IMR-90 (cell line): ENCODE results near the gene ZNF467. TPM values are rescaled to one million over a fixed set of nuclear protein-coding genes. Genes with fewer than 3 reads are reported as not detected.

Source experiments
- ATAC-seq: fragments of 200-7000 bp; cut with Tn5 transposase; 2 replicates; pipeline ENCODE4 v1.9.1; 2020; ENCODE audit warnings: low read depth, mild to moderate bottlenecking, moderate library complexity
- BruUV-seq: library from RNA; stranded (reverse); fragments of 400-500 nt; replicated peaks from 2 replicates; lab custom pipeline; 2021; lab: Mats Ljungman, UMichigan
- CTCF ChIA-PET: fragments of 300-600 bp; formaldehyde crosslinking; extraction: SDS; loops from one replicate; lab custom pipeline; 2021; ENCODE audit warnings: antibody characterized with exemption; lab: Yijun Ruan, JAX
- POLR2A ChIA-PET: fragments of 300-600 bp; sonication (Branson Sonifier 250); formaldehyde crosslinking; loops from one replicate; lab custom pipeline; 2022; ENCODE audit warnings: antibody characterized with exemption; ENCODE audit not compliant: unreplicated experiment; lab: Charles Lee
- DNase-seq: peaks from one replicate; pipeline ENCODE4 v3.0.0; 2013
- H2AFZ ChIP-seq: replicated peaks from 2 replicates; pipeline ENCODE3; 2013; ENCODE audit warnings: low read length, mild to moderate bottlenecking; ENCODE audit not compliant: poor library complexity
- H2AK5ac ChIP-seq: 2 replicates; pipeline ENCODE4 v1.6.1; 2013; ENCODE audit warnings: low read depth, low read length, inconsistent platforms
- H2AK9ac ChIP-seq: replicated peaks from 2 replicates; pipeline ENCODE3; 2013; ENCODE audit warnings: mild to moderate bottlenecking, low read depth, low read length, moderate library complexity; ENCODE audit not compliant: poor library complexity
- H2BK120ac ChIP-seq: 2 replicates; pipeline ENCODE4 v1.6.1; 2013; ENCODE audit warnings: low read depth, low read length, inconsistent platforms
- H2BK15ac ChIP-seq: 3 replicates; pipeline ENCODE4 v1.6.1; 2013; ENCODE audit warnings: low read depth, low read length, inconsistent platforms
- H2BK20ac ChIP-seq: 2 replicates; pipeline ENCODE4 v1.6.1; 2013; ENCODE audit warnings: low read depth, mild to moderate bottlenecking, inconsistent platforms, low read length, moderate library complexity
- H2BK5ac ChIP-seq: 2 replicates; pipeline ENCODE4 v1.6.1; 2013; ENCODE audit warnings: mild to moderate bottlenecking, low read depth, low read length, inconsistent platforms; ENCODE audit not compliant: poor library complexity, severe bottlenecking
- H3K14ac ChIP-seq: replicated peaks from 2 replicates; pipeline ENCODE4 v1.6.1; 2013; ENCODE audit warnings: low read depth, low read length, inconsistent platforms
- H3K18ac ChIP-seq: 2 replicates; pipeline ENCODE4 v1.6.1; 2013; ENCODE audit warnings: low read depth, low read length, control low read depth
- H3K23ac ChIP-seq: 2 replicates; pipeline ENCODE4 v1.6.1; 2013; ENCODE audit warnings: low read depth, low read length, inconsistent platforms
- H3K27ac ChIP-seq: 2 replicates; pipeline ENCODE4 v1.5.1; 2013; ENCODE audit warnings: mild to moderate bottlenecking, control low read depth, low read length; ENCODE audit not compliant: insufficient read depth
- H3K27me3 ChIP-seq: 2 replicates; pipeline ENCODE4 v1.6.1; 2013; ENCODE audit warnings: low read length; ENCODE audit not compliant: control insufficient read depth, insufficient read depth
- H3K36me3 ChIP-seq: 2 replicates; pipeline ENCODE4 v1.6.1; 2013; ENCODE audit warnings: low read length, mixed read lengths; ENCODE audit not compliant: control insufficient read depth, insufficient read depth
- H3K4ac ChIP-seq: 2 replicates; pipeline ENCODE4 v1.6.1; 2013; ENCODE audit warnings: low read depth, low read length, inconsistent platforms
- H3K4me1 ChIP-seq: 2 replicates; pipeline ENCODE4 v1.6.1; 2013; ENCODE audit warnings: low read length, mixed read lengths; ENCODE audit not compliant: control insufficient read depth, insufficient read depth
- H3K4me2 ChIP-seq: 2 replicates; pipeline ENCODE4 v1.6.1; 2013; ENCODE audit warnings: low read depth, mild to moderate bottlenecking, control low read depth, low read length, moderate library complexity
- H3K4me3 ChIP-seq: 2 replicates; pipeline ENCODE4 v1.5.1; 2013; ENCODE audit warnings: low read depth, mild to moderate bottlenecking, control low read depth, low read length, moderate library complexity; ENCODE audit not compliant: insufficient read depth
- H3K56ac ChIP-seq: 2 replicates; pipeline ENCODE4 v1.6.1; 2013; ENCODE audit warnings: low read length, inconsistent platforms; ENCODE audit not compliant: insufficient read depth; ENCODE audit errors: extremely low read depth
- H3K79me1 ChIP-seq, 2 experiments: 2 replicates each; pipeline ENCODE4 v1.6.1; 2013; ENCODE audit warnings: low read length in 2 of 2, inconsistent platforms in 1 of 2, low read depth in 1 of 2
- H3K9ac ChIP-seq: 2 replicates; pipeline ENCODE4 v1.6.1; 2013; ENCODE audit warnings: low read depth, low read length, control low read depth
- H3K9me1 ChIP-seq: 2 replicates; pipeline ENCODE4 v1.6.1; 2013; ENCODE audit warnings: low read length, inconsistent platforms; ENCODE audit not compliant: insufficient read depth
- H3K9me3 ChIP-seq: 2 replicates; pipeline ENCODE4 v1.6.1; 2013; ENCODE audit warnings: low read length; ENCODE audit not compliant: control insufficient read depth, insufficient read depth
- H4K20me1 ChIP-seq: 2 replicates; pipeline ENCODE4 v1.6.1; 2013; ENCODE audit warnings: low read length, inconsistent platforms; ENCODE audit not compliant: insufficient read depth
- H4K5ac ChIP-seq: 2 replicates; pipeline ENCODE4 v1.6.1; 2013; ENCODE audit warnings: mild to moderate bottlenecking, low read depth, low read length, control low read depth
- H4K8ac ChIP-seq, 2 experiments: 2 replicates each; pipeline ENCODE4 v1.6.1; 2013; ENCODE audit warnings: low read depth in 2 of 2, low read length in 2 of 2, control low read depth in 1 of 2, inconsistent platforms in 1 of 2
- H4K91ac ChIP-seq: 2 replicates; pipeline ENCODE4 v1.6.1; 2013; ENCODE audit warnings: low read depth, low read length, inconsistent platforms; ENCODE audit not compliant: insufficient read depth
- FOS ChIP-seq: fragments of 150-350 bp; IDR thresholded peaks from 2 replicates; pipeline ENCODE4 v1.6.1; 2016; ENCODE audit warnings: low read depth, low read length
- RAD21 ChIP-seq: IDR thresholded peaks from 2 replicates; pipeline ENCODE4 v1.6.1; 2012; ENCODE audit warnings: low read length, improper control_type of control experiment
- RFX5 ChIP-seq: IDR thresholded peaks from 2 replicates; pipeline ENCODE4 v1.8.0; 2012; ENCODE audit warnings: low read depth, mild to moderate bottlenecking, low read length, moderate library complexity
- SMC3 ChIP-seq: fragments of 150-350 bp; IDR thresholded peaks from 2 replicates; pipeline ENCODE4 v1.6.1; 2016; ENCODE audit warnings: low read depth, mild to moderate bottlenecking, antibody characterized with exemption, low read length, moderate library complexity
- WGBS, 2 experiments: methylation state at CpG; one replicate each; pipeline versions ENCODE4 v1.1.5 to v1.1.7; 2013; ENCODE audit warnings: missing lambda C conversion rate in 2 of 2; ENCODE audit not compliant: insufficient read length in 1 of 2; ENCODE audit errors: extremely low coverage in 2 of 2; 5-methylcytosine and 5-hydroxymethylcytosine counted together
- dilution Hi-C: fragments of 300-500 bp; cut with HindIII; formaldehyde crosslinking; loops from one replicate; pipeline ENCODE4 v1.14.3; 2018; ENCODE audit warnings: low sequenced_read_pairs; ENCODE audit not compliant: unreplicated experiment
- in situ Hi-C: fragments of 300-500 bp; cut with MboI; formaldehyde crosslinking; loops from 3 replicates; pipeline ENCODE4 v1.14.3; 2019; ENCODE audit warnings: low sequenced_read_pairs, inconsistent platforms, mixed read lengths
- intact Hi-C: fragments of 100-400 bp; cut with micrococcal nuclease; formaldehyde crosslinking; loops from 2 replicates; pipeline ENCODE4 v1.10.0; 2022
- polyA plus RNA-seq, 3 experiments: library from polyadenylated mRNA; depleted of rRNA; stranded (reverse); fragments of >200 nt; gene quantifications; 2 replicates each; pipeline ENCODE4 v1.2.3, GENCODE V29; 2012; ENCODE audit warnings: low replicate concordance in 1 of 3
- total RNA-seq: library from RNA; depleted of rRNA; stranded (reverse); fragments of >200 nt; gene quantifications from 2 replicates; pipeline ENCODE4 v1.2.3, GENCODE V29; 2012
- TF ChIP-seq, protein P1 (sequence below): conservative IDR thresholded peaks from 2 replicates; pipeline ENCODE4 v1.5.1; 2012; ENCODE audit warnings: mild to moderate bottlenecking, low read depth, low read length, improper control_type of control experiment

ZNF467 gene
- total and polyA plus RNA-seq, 2 of the 4 experiments (the other 2 are of a cell fraction): 0.67 TPM; not detected in 1

DNA sequence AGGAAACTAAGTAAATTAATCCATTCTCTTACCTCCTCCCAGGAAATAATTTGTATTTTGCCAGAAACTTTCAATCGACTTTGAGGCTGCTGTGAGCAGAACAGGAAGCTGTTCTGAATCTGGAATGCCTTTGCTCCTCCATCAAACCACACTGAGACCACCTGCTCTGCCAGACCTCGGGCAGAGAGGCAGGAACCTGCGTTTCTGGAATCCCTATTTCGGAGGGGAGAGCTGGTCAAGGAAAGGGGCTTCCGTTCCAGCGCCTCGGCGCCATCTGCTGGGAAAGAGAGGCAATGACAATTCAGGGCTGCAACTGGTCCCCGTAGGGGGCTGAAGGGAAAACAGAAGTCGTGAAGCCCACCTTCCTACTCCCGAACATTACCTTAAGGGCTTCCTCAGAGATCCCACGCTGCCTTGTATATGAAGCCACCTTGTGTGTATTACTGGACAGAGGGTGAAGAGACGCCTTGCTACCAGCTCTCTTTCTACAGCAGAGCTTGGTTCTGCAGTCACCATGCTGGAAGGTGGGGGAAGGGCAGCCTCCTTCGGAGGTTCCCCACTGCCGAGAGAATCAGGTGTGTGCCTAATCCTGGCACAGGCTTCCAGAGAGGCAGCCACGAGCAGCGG lies 31.2 kb downstream of the ZNF467 start:
- no TSS peak for BruUV-seq
- H3K9me3 ChIP-seq: no peaks in the 10 kb centered on the region
- H2BK120ac ChIP-seq: no peak overlapping the region
- DNase-seq: peak; percentile 41
- CTCF ChIA-PET: interaction anchor here (0.6 to 1.6 kb wide), 13 partner anchors 9 to 680 kb away, joined by 3 to 11 read pairs (median 4); no protein-coding TSS in a partner anchor
- no peak overlapping the region for H3K9ac ChIP-seq
- H2AK9ac ChIP-seq: no peak overlapping the region
- no peak overlapping the region for H2BK5ac ChIP-seq
- no peaks in the 10 kb centered on the region for H3K9me1 ChIP-seq
- no peak overlapping the region for H2BK15ac ChIP-seq
- no peak overlapping the region for H2BK20ac ChIP-seq
- H3K4ac ChIP-seq: no peak overlapping the region
- dilution Hi-C loops: no loop called here
- H3K79me1 ChIP-seq: no peaks in the 10 kb centered on the region
- no peak overlapping the region for H3K23ac ChIP-seq
- no peaks in the 10 kb centered on the region for H3K36me3 ChIP-seq
- H3K4me2 ChIP-seq: peak overlapping the region; percentile 83
- H4K5ac ChIP-seq: no peak overlapping the region
- POLR2A ChIA-PET: no interaction called here
- H3K18ac ChIP-seq: no peak overlapping the region
- H4K91ac ChIP-seq: no peak overlapping the region
- peak overlapping the region; percentile 16; the same call in 1 of the 2 replicates for H3K4me3 ChIP-seq
- ATAC-seq: peak; percentile 99
- peak overlapping the region; percentile 89 for H2AFZ ChIP-seq
- no peak overlapping the region for H3K27ac ChIP-seq
- no peak overlapping the region for H2AK5ac ChIP-seq
- H3K56ac ChIP-seq: no peak overlapping the region
- no CpG with 5 or more reads among the region's 17 CpGs for WGBS, 2 experiments
- H4K8ac ChIP-seq: peak overlapping the region in 1 of 2 experiments; percentile 57; a peak in 1 of 4 replicates
- in situ Hi-C loops: loop anchor here (10.0 kb wide), 1 partner anchor 77 kb away; no protein-coding TSS in a partner anchor
- H3K4me1 ChIP-seq: no peaks in the 10 kb centered on the region
- TF ChIP-seq, protein P1, sequence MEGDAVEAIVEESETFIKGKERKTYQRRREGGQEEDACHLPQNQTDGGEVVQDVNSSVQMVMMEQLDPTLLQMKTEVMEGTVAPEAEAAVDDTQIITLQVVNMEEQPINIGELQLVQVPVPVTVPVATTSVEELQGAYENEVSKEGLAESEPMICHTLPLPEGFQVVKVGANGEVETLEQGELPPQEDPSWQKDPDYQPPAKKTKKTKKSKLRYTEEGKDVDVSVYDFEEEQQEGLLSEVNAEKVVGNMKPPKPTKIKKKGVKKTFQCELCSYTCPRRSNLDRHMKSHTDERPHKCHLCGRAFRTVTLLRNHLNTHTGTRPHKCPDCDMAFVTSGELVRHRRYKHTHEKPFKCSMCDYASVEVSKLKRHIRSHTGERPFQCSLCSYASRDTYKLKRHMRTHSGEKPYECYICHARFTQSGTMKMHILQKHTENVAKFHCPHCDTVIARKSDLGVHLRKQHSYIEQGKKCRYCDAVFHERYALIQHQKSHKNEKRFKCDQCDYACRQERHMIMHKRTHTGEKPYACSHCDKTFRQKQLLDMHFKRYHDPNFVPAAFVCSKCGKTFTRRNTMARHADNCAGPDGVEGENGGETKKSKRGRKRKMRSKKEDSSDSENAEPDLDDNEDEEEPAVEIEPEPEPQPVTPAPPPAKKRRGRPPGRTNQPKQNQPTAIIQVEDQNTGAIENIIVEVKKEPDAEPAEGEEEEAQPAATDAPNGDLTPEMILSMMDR: peak; percentile 78
- TF ChIP-seq SMC3: peak; percentile 71
- peak; percentile 78 for TF ChIP-seq RAD21
- TF ChIP-seq RFX5: no peak
- TF ChIP-seq FOS: no peak
- H4K20me1 ChIP-seq: no peaks in the 10 kb centered on the region
- H3K27me3 ChIP-seq: peaks cover 6% of the 10 kb centered on the region; the same call in 1 of the 2 replicates
- intact Hi-C loops: loop anchor here (1.0 kb wide), 3 partner anchors 73 to 118 kb away; no protein-coding TSS in a partner anchor
- no peak overlapping the region for H3K14ac ChIP-seq
